AG04449 (cell line): ENCODE data around the gene CORO6.

Experiments
- CTCF ChIA-PET: fragments of 350-600 bp; formaldehyde crosslinking; extraction: SDS; loops from one replicate; lab custom pipeline; 2021; ENCODE audit warnings: antibody characterized with exemption; lab: Yijun Ruan, JAX
- POLR2A ChIA-PET: fragments of 400-600, 350-600 bp; formaldehyde crosslinking; extraction: SDS; loops from one replicate; lab custom pipeline; 2020; ENCODE audit warnings: antibody characterized with exemption, inconsistent platforms; lab: Yijun Ruan, JAX
- DNase-seq: peaks from one replicate; pipeline ENCODE4 v3.0.0-alpha.2; 2010; ENCODE audit warnings: low read depth, low spot score
- H3K4me3 ChIP-seq: 2 replicates; pipeline ENCODE4 v1.5.1; 2011; ENCODE audit warnings: low read depth, mild to moderate bottlenecking, control low read depth, low read length
- TF ChIP-seq, protein P1 (sequence below): IDR thresholded peaks from one replicate; pipeline ENCODE4 v1.5.1; 2011; ENCODE audit warnings: mild to moderate bottlenecking, moderate library complexity, low read length, control low read depth, inconsistent platforms; ENCODE audit not compliant: insufficient read depth; ENCODE audit errors: missing control alignments

Gene CORO6

DNA sequence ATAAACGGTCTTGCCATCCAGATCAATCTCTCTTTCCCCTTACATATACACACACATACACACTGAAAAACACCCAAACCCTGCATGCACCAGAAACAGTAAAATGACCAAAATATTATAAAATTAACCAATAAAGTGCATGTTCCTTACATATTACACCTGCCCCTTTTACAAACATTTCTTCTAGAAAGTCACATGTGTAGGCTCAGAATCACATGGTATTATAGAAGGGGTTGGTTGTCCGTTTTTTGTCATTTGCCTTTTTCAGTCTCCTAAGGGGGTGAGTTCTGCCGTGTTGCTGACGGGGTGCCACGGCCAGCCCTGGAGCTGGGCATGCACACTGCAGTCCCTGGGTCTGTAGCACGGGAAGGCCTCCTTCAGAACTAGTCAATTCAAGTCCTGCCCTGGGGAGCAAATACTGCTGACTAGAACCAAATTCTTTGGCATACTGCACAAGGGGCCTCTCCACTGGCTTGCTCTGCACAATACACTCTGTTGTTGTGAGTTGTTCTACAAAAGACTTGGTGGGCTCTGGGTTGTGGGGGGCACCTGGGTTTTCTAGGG is 8.0 kb upstream of the CORO6 start:
- ChIA-PET POLR2A (no interaction called here), CTCF (interaction anchor here (1.8 to 6.5 kb wide), 2 partner anchors 9 to 13 kb away, joined by 5 to 40 read pairs; no protein-coding TSS in a partner anchor)
- TF ChIP-seq, protein P1, sequence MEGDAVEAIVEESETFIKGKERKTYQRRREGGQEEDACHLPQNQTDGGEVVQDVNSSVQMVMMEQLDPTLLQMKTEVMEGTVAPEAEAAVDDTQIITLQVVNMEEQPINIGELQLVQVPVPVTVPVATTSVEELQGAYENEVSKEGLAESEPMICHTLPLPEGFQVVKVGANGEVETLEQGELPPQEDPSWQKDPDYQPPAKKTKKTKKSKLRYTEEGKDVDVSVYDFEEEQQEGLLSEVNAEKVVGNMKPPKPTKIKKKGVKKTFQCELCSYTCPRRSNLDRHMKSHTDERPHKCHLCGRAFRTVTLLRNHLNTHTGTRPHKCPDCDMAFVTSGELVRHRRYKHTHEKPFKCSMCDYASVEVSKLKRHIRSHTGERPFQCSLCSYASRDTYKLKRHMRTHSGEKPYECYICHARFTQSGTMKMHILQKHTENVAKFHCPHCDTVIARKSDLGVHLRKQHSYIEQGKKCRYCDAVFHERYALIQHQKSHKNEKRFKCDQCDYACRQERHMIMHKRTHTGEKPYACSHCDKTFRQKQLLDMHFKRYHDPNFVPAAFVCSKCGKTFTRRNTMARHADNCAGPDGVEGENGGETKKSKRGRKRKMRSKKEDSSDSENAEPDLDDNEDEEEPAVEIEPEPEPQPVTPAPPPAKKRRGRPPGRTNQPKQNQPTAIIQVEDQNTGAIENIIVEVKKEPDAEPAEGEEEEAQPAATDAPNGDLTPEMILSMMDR = no peak

DNA sequence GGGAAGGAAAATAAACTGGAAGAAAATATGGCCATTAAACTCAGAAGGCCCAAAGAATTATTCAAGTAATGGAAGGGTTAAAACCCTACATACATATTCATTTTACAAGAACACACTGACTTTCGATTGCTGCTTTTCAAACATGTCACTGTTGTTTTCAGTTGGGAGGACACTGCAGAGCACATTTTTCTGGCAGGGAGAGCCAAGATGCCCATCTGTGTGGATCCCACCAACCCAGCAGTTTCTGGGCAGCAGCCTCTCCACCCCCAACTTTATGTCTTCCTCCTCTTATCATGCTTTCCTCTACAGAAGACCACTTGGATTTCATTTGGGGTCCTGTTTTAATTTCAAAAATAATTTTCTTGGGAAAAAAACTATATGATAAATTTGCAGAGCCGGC is 7.1 kb upstream of the CORO6 start:
- TF ChIP-seq, protein P1 = no peak
- no peak overlapping the region for H3K4me3 ChIP-seq
- POLR2A ChIA-PET = no interaction called here
- DNase-seq = no peak
- CTCF ChIA-PET = interaction anchor here (2.1 to 6.5 kb wide), 2 partner anchors 8 to 12 kb away, joined by 5 to 40 read pairs; no protein-coding TSS in a partner anchor

More for the DNA sequence above, 8.0 kb upstream of the CORO6 start:
- H3K4me3 ChIP-seq = no peak overlapping the region
- no peak for DNase-seq

DNA sequence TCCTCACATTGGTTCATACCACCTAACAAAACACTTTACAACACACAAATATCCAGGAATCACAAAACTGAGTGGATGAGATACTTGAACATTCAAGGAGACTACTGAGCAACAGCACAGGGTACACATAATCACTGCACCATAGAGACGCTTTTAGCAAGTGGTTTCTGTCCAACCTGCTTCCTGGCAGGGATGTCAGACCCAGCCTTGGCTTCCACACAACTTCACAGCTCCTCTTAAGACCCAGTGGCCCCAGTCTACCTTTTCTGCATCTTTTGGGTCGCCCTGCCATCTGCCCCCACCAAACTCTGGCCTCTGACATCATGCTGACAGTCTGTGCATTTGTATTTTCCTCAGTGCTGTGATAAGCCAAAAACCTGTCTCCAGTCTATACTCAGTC is 5.9 kb upstream of the CORO6 start:
- POLR2A ChIA-PET = no interaction called here
- H3K4me3 ChIP-seq = no peak overlapping the region
- TF ChIP-seq, protein P1 = no peak
- DNase-seq = no peak
- CTCF ChIA-PET = interaction anchor here (1.0 to 6.5 kb wide), 5 partner anchors 9 to 151 kb away, joined by 3 to 40 read pairs (median 5); no protein-coding TSS in a partner anchor

DNA sequence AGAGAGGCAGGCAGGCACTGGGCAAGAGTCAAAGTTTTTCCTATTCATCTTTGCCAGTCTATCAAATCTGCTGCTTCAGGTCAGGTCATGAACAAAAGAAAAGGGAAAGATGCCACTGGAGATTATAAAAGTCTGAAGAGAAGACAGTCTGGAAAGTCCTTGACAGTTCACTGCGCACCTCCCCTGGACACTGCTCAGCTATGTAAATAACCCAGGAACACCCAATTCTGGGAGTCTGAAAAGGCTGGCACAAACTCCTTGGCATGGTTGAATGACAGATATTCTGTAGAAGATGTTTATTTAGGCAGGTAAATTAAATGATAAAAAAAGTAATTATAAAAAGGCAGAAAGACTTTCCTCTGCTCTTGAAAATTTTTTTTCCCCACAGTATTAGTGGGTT is 5.2 kb upstream of the CORO6 start:
- TF ChIP-seq, protein P1 = no peak
- no peak overlapping the region for H3K4me3 ChIP-seq
- POLR2A ChIA-PET = no interaction called here
- CTCF ChIA-PET = interaction anchor here (1.0 to 2.1 kb wide), 5 partner anchors 10 to 303 kb away, joined by 3 to 12 read pairs (median 5); no protein-coding TSS in a partner anchor
- DNase-seq = no peak

DNA sequence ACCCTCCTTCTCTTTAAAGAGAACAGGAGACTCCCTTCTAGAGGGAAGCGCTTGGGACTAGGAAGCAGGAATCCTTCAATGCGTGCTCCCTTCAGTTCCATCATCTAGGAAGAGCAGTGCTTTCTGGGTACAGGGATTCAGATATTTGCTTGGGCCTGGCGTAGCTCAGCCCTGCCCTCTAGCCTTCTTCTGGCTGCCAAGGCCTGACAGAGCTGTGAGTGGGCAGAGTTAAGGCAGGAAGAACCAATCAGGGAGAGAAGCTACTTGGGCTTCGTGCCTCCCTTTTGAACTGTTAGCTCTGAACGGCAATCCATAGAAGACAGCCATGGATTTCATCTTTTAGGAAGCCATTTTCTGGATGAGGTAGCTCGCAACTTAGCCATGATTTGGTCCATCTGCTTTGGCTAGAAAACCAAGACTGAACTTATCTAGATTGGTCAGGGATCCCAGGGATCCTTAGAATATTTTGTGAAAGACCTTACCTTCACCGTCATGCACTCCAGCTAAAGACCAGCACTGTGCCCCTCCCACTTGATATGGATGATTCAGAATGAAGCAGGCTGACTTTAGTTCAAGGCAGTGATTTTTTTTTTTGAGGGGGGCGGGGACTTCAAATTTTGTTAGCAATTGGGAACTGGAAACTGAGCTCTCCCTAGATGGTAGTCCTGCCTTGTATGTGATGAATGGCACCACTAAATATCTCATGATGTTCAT is 2.5 kb upstream of the CORO6 start:
- ChIA-PET CTCF (interaction anchor here (1.0 to 12.9 kb wide), 10 partner anchors 9 to 306 kb away, joined by 3 to 76 read pairs (median 6); no protein-coding TSS in a partner anchor), POLR2A (interaction anchor here (0.6 kb wide), 1 partner anchor 119 kb away, joined by 3 read pairs; no protein-coding TSS in a partner anchor)
- H3K4me3 ChIP-seq = no peak overlapping the region
- TF ChIP-seq, protein P1 = no peak
- DNase-seq = no peak

DNA sequence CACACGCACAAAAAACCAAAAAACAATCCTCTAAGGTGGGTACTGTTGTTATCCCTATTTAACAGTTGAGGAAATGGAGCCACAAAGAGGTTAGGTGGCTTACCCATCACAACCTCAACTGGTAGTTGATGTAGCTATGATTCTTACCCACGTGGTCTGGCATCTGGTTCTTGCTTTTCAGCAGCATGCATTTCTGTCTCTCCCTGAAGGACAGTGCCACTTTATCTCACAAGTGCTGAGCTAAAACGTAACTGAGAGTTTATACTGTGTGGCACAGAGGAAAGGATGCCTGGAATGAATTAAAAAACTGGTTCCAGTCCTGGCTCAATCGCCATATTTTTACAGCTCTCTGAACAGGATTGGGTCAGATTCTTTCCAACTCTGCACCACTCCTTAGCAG is 1.9 kb upstream of the CORO6 start:
- CTCF ChIA-PET = interaction anchor here (0.6 to 12.9 kb wide), 7 partner anchors 10 to 307 kb away, joined by 3 to 76 read pairs (median 7); no protein-coding TSS in a partner anchor
- DNase-seq = no peak

More for the DNA sequence above, 1.9 kb upstream of the CORO6 start:
- TF ChIP-seq, protein P1 = no peak
- H3K4me3 ChIP-seq = no peak overlapping the region
- POLR2A ChIA-PET = interaction anchor here (0.6 kb wide), 1 partner anchor 119 kb away, joined by 3 read pairs; no protein-coding TSS in a partner anchor
